A549 (cell line): ENCODE results near the gene S100A4. TPM values are rescaled to one million over a fixed set of nuclear protein-coding genes. Genes with fewer than 3 reads are reported as not detected.
A peak's percentile ranks its signal among the peaks of the same experiment; 100 is the strongest.

Source experiments
- ATAC-seq, 2 experiments: fragments of 200-7000 bp in 1 of 2; fragments of >200 bp in 1 of 2; cut with Nextera tagmentation in 1 of 2; cut with Tn5 transposase in 1 of 2; 3 replicates each; pipeline versions ENCODE4 v1.8.0 to v1.9.1; 2018 to 2020; ENCODE audit warnings: mild to moderate bottlenecking in 1 of 2, moderate library complexity in 1 of 2
- CTCF ChIA-PET: fragments of 300-600 bp; sonication (Branson Sonifier 250); formaldehyde crosslinking; extraction: SDS; loops from one replicate; lab custom pipeline; 2021; ENCODE audit warnings: antibody characterized with exemption, inconsistent platforms; lab: Yijun Ruan, JAX
- POLR2A ChIA-PET: fragments of 350-600 bp; formaldehyde crosslinking; extraction: SDS; loops from one replicate; lab custom pipeline; 2021; ENCODE audit warnings: antibody characterized with exemption, inconsistent platforms; lab: Yijun Ruan, JAX
- DNase-seq, 2 experiments: peaks; one replicate each; pipeline versions ENCODE4 v3.0.0 to v3.0.0-alpha.2; 2011 to 2016; ENCODE audit warnings: low read depth in 1 of 2, low spot score in 1 of 2
- FAIRE-seq: peaks from 2 replicates; lab custom pipeline; 2011; peaks lifted over from hg19 to GRCh38; lab: Jason Lieb, UNC
- H3K27ac ChIP-seq, 2 experiments: fragments of >200 bp; sonication (Bioruptor Twin); formaldehyde crosslinking; 3 replicates each; pipeline ENCODE4 v1.5.1; 2016 to 2017
- H3K4me1 ChIP-seq: fragments of >200 bp; sonication (Bioruptor Twin); formaldehyde crosslinking; 3 replicates; pipeline ENCODE4 v1.6.1; 2016
- H3K4me2 ChIP-seq: fragments of >200 bp; sonication (Bioruptor Twin); formaldehyde crosslinking; 3 replicates; pipeline ENCODE4 v1.6.1; 2016
- H3K4me3 ChIP-seq: fragments of >200 bp; sonication (Bioruptor Twin); formaldehyde crosslinking; 3 replicates; pipeline ENCODE4 v1.5.1; 2016
- H3K9me3 ChIP-seq: fragments of >200 bp; sonication (Bioruptor Twin); formaldehyde crosslinking; 3 replicates; pipeline ENCODE4 v1.6.1; 2016
- ATOH8 ChIP-seq: fragments of 250-450 bp; sonication (Bioruptor Pico); IDR thresholded peaks from 2 replicates; pipeline ENCODE4 v1.5.0; 2020; ENCODE audit warnings: low read depth, mild to moderate bottlenecking, moderate library complexity
- BCL3 ChIP-seq: fragments of >200 bp; sonication (Bioruptor Twin); formaldehyde crosslinking; IDR thresholded peaks from 3 replicates; pipeline ENCODE4 v1.6.1; 2016
- CBX8 ChIP-seq: fragments of 200-600 bp; sonication (generic); IDR thresholded peaks from 2 replicates; pipeline ENCODE4 v1.6.1; 2016
- CEBPB ChIP-seq, 2 experiments: fragments of >200 bp in 1 of 2; sonication (Bioruptor Twin) in 1 of 2; formaldehyde crosslinking in 1 of 2; IDR thresholded peaks; 2 replicates each; pipeline ENCODE4 v1.6.1; 2012 to 2016
- CHD4 ChIP-seq: fragments of 200-600 bp; sonication (generic); IDR thresholded peaks from 2 replicates; pipeline ENCODE4 v1.6.1; 2016; ENCODE audit warnings: antibody characterized with exemption, mild to moderate bottlenecking, borderline replicate concordance
- CTCF ChIP-seq: fragments of >200 bp; sonication (Bioruptor Twin); formaldehyde crosslinking; IDR thresholded peaks from 3 replicates; pipeline ENCODE4 v1.5.1; 2016
- E2F6 ChIP-seq: IDR thresholded peaks from 2 replicates; pipeline ENCODE4 v1.6.1; 2012; ENCODE audit warnings: low read depth, borderline replicate concordance
- EHF ChIP-seq: fragments of 250-450 bp; sonication (Bioruptor Pico); IDR thresholded peaks from 2 replicates; pipeline ENCODE4 v1.5.0; 2020; ENCODE audit warnings: mild to moderate bottlenecking
- EP300 ChIP-seq, 2 experiments: fragments of >200 bp; sonication (Bioruptor Twin); formaldehyde crosslinking; IDR thresholded peaks; 2 replicates in 1 of 2; 3 replicates in 1 of 2; pipeline ENCODE4 v1.6.1; 2016 to 2017
- ESRRA ChIP-seq: fragments of 150-350 bp; IDR thresholded peaks from 2 replicates; pipeline ENCODE4 v1.6.1; 2014; ENCODE audit warnings: mild to moderate bottlenecking, low read length, borderline replicate concordance
- FOSB ChIP-seq: fragments of 250-450 bp; sonication (Bioruptor Pico); IDR thresholded peaks from 2 replicates; pipeline ENCODE4 v1.5.0; 2020; ENCODE audit warnings: mild to moderate bottlenecking, moderate library complexity
- FOXS1 ChIP-seq: fragments of 250-450 bp; sonication (Bioruptor Pico); IDR thresholded peaks from 2 replicates; pipeline ENCODE4 v1.5.0; 2020; ENCODE audit warnings: mild to moderate bottlenecking, moderate library complexity
- HDAC2 ChIP-seq: fragments of 200-600 bp; sonication (generic); IDR thresholded peaks from 2 replicates; pipeline ENCODE4 v1.6.1; 2016
- HEYL ChIP-seq: fragments of 250-450 bp; sonication (Bioruptor Pico); IDR thresholded peaks from 2 replicates; pipeline ENCODE4 v1.8.0; 2021; ENCODE audit warnings: mild to moderate bottlenecking, moderate library complexity
- HMGXB4 ChIP-seq: fragments of 250-450 bp; sonication (Bioruptor Pico); IDR thresholded peaks from 2 replicates; pipeline ENCODE4 v1.5.0; 2021; ENCODE audit warnings: mild to moderate bottlenecking, moderate library complexity, borderline replicate concordance
- HOXA7 ChIP-seq: fragments of 250-450 bp; sonication (Bioruptor Pico); IDR thresholded peaks from 2 replicates; pipeline ENCODE4 v1.5.0; 2020; ENCODE audit warnings: mild to moderate bottlenecking, moderate library complexity
- HOXB13 ChIP-seq: fragments of 250-450 bp; sonication (Bioruptor Pico); IDR thresholded peaks from 2 replicates; pipeline ENCODE4 v1.5.0; 2020; ENCODE audit warnings: low read depth, mild to moderate bottlenecking, moderate library complexity
- JUN ChIP-seq, 2 experiments: fragments of >200 bp; sonication (Bioruptor Twin); formaldehyde crosslinking; IDR thresholded peaks; 2 replicates in 1 of 2; 3 replicates in 1 of 2; pipeline ENCODE4 v1.6.1; 2016 to 2017
- MAFK ChIP-seq: fragments of 450-650 bp; IDR thresholded peaks from 2 replicates; pipeline ENCODE4 v1.6.1; 2014; ENCODE audit not compliant: partially characterized antibody
- MAZ ChIP-seq: fragments of 150-350 bp; IDR thresholded peaks from 2 replicates; pipeline ENCODE4 v1.6.1; 2014; ENCODE audit warnings: antibody characterized with exemption, low read depth, low read length, borderline replicate concordance
- NPAS2 ChIP-seq: fragments of 250-450 bp; sonication (Bioruptor Pico); IDR thresholded peaks from 2 replicates; pipeline ENCODE4 v1.8.0; 2022; ENCODE audit warnings: mild to moderate bottlenecking, moderate library complexity, borderline replicate concordance
- NR3C1 ChIP-seq: fragments of >200 bp; sonication (Bioruptor Twin); formaldehyde crosslinking; IDR thresholded peaks from 3 replicates; pipeline ENCODE4 v1.6.1; 2017
- PHF8 ChIP-seq: fragments of 200-600 bp; sonication (generic); IDR thresholded peaks from 2 replicates; pipeline ENCODE4 v1.6.1; 2016; ENCODE audit warnings: low read depth, mild to moderate bottlenecking, antibody characterized with exemption, moderate library complexity, borderline replicate concordance
- POLR2A ChIP-seq: IDR thresholded peaks from 2 replicates; pipeline ENCODE4 v1.6.1; 2012; ENCODE audit warnings: mild to moderate bottlenecking, low read length
- POLR2AphosphoS2 ChIP-seq: conservative IDR thresholded peaks from 2 replicates; pipeline ENCODE4 v1.6.1; 2012; ENCODE audit warnings: low read length, improper control_type of control experiment, inconsistent platforms
- RNF2 ChIP-seq: fragments of 200-600 bp; sonication (generic); IDR thresholded peaks from 2 replicates; pipeline ENCODE4 v1.6.1; 2016; ENCODE audit warnings: low read depth, mild to moderate bottlenecking, antibody characterized with exemption, moderate library complexity, borderline replicate concordance
- TFCP2L1 ChIP-seq: fragments of 250-450 bp; sonication (Bioruptor Pico); IDR thresholded peaks from 2 replicates; pipeline ENCODE4 v1.5.0; 2021; ENCODE audit warnings: mild to moderate bottlenecking
- ZFP36 ChIP-seq: fragments of 450-650 bp; IDR thresholded peaks from 2 replicates; pipeline ENCODE4 v1.6.1; 2014; ENCODE audit warnings: borderline replicate concordance; ENCODE audit not compliant: partially characterized antibody
- WGBS: methylation state at CpG from one replicate; pipeline ENCODE4 v1.1.6; 2017; ENCODE audit errors: missing lambda C conversion rate; 5-methylcytosine and 5-hydroxymethylcytosine counted together
- polyA plus RNA-seq, 4 experiments: library from polyadenylated mRNA; depleted of rRNA in 3 of 4; stranded (reverse); fragments of >200 nt; fragmentation: RNase III in 1 of 4; extraction: RNeasy Plus Mini Kit Qiagen cat#74134 plus additional on column Dnase treatment in 1 of 4; gene quantifications; 2 replicates in 3 of 4; 3 replicates in 1 of 4; pipeline ENCODE4 v1.2.3, GENCODE V29; 2011 to 2017
- TF ChIP-seq, protein P1 (sequence below): fragments of 200-600 bp; sonication (generic); IDR thresholded peaks from 2 replicates; pipeline ENCODE4 v1.6.1; 2016; ENCODE audit warnings: antibody characterized with exemption, mild to moderate bottlenecking, moderate library complexity

Gene S100A4
- polyA plus RNA-seq, 2 of the 4 experiments (the other 2 are of a cell fraction), result 590 to 2,584 TPM

GRCh38 chr1:153535242-153536011 lies 10.2 kb downstream of the S100A4 start, which contains the start of gene S100A6:
Gene S100A6 (minus strand): TSS chr1:153535991. CDS start chr1:153535339, 652 bp downstream.
- ChIA-PET POLR2A (interaction anchor here (0.6 to 7.0 kb wide), 14 partner anchors 11 to 455 kb away, joined by 3 to 114 read pairs (median 8); partner anchors contain the start of genes CHTOP, RPS27, S100A13 and S100A16), CTCF (interaction anchor here (0.6 to 18.2 kb wide), 16 partner anchors 10 to 361 kb away, joined by 3 to 471 read pairs (median 18); partner anchors contain the start of genes PGLYRP4, S100A1, S100A13 and S100A2)
- H3K9me3 ChIP-seq, result no peaks in the 10 kb centered on the region
- ATAC-seq (peak; percentile 37 to 51), DNase-seq (peak; percentile 65 to 74), FAIRE-seq (no peak)
- peak within 1 kb of the TSS; percentile 97 for H3K4me2 ChIP-seq
- peaks cover 38% of the 10 kb centered on the region for H3K4me1 ChIP-seq
- WGBS, result 0% methylated on average over 8 of the region's 18 CpGs
- peak within 1 kb of the TSS; percentile 68 for H3K4me3 ChIP-seq
- H3K27ac ChIP-seq, result peak within 1 kb of the TSS; percentile 98 to 100
- 0 out of 2 replicates have a peak, but pooled peaks have one; percentile 62 for TF ChIP-seq HOXA7 (CRISPR knock-in tag)
- no peak for TF ChIP-seq CTCF
- TF ChIP-seq ZFP36, result no peak
- TF ChIP-seq HMGXB4 (CRISPR knock-in tag), result no peak
- no peak for TF ChIP-seq HOXB13 (CRISPR knock-in tag)
- TF ChIP-seq ESRRA, result no peak
- no peak for TF ChIP-seq NR3C1
- TF ChIP-seq, protein P1, sequence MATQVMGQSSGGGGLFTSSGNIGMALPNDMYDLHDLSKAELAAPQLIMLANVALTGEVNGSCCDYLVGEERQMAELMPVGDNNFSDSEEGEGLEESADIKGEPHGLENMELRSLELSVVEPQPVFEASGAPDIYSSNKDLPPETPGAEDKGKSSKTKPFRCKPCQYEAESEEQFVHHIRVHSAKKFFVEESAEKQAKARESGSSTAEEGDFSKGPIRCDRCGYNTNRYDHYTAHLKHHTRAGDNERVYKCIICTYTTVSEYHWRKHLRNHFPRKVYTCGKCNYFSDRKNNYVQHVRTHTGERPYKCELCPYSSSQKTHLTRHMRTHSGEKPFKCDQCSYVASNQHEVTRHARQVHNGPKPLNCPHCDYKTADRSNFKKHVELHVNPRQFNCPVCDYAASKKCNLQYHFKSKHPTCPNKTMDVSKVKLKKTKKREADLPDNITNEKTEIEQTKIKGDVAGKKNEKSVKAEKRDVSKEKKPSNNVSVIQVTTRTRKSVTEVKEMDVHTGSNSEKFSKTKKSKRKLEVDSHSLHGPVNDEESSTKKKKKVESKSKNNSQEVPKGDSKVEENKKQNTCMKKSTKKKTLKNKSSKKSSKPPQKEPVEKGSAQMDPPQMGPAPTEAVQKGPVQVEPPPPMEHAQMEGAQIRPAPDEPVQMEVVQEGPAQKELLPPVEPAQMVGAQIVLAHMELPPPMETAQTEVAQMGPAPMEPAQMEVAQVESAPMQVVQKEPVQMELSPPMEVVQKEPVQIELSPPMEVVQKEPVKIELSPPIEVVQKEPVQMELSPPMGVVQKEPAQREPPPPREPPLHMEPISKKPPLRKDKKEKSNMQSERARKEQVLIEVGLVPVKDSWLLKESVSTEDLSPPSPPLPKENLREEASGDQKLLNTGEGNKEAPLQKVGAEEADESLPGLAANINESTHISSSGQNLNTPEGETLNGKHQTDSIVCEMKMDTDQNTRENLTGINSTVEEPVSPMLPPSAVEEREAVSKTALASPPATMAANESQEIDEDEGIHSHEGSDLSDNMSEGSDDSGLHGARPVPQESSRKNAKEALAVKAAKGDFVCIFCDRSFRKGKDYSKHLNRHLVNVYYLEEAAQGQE, result peak; percentile 35; the same call in 1 of the 2 replicates
- TF ChIP-seq POLR2AphosphoS2, result no peak; the same call in 1 of the 2 replicates
- TF ChIP-seq HEYL, result no peak
- TF ChIP-seq POLR2A, result peak; percentile 95
- no peak for TF ChIP-seq HDAC2
- TF ChIP-seq TFCP2L1, result no peak
- no peak for TF ChIP-seq MAZ
- peak; percentile 74; the same call in 1 of the 2 replicates for TF ChIP-seq PHF8
- TF ChIP-seq E2F6, result 0 out of 2 replicates have a peak, but pooled peaks have one; percentile 25
- TF ChIP-seq JUN (IDR thresholded peaks at IDR 0.05), result peak; percentile 87 to 98; a peak in 4 of 5 replicates
- TF ChIP-seq CHD4, result no peak
- 0 out of 2 replicates have a peak, but pooled peaks have one; percentile 46 for TF ChIP-seq ATOH8 (CRISPR knock-in tag)
- TF ChIP-seq RNF2, result no peak
- TF ChIP-seq FOXS1 (CRISPR knock-in tag), result no peak
- TF ChIP-seq EP300 (IDR thresholded peaks at IDR 0.05), result no peak
- TF ChIP-seq CBX8, result no peak
- TF ChIP-seq FOSB (CRISPR knock-in tag), result 0 out of 2 replicates have a peak, but pooled peaks have one; percentile 30
- TF ChIP-seq EHF (CRISPR knock-in tag), result no peak
- no peak for TF ChIP-seq CEBPB (IDR thresholded peaks at IDR 0.05)
- TF ChIP-seq BCL3, result peak; percentile 96; the same call in 2 of the 3 replicates
- no peak for TF ChIP-seq MAFK
- TF ChIP-seq NPAS2 (CRISPR knock-in tag), result no peak
